GM12865 (cell line): ENCODE data around the gene FKBP10.

Experiments
- DNase-seq: peaks from one replicate; pipeline ENCODE4 v3.0.0; 2010; ENCODE audit warnings: low read depth
- H3K4me3 ChIP-seq: 2 replicates; pipeline ENCODE4 v1.5.1; 2011; ENCODE audit warnings: mild to moderate bottlenecking, low read depth, low read length, control low read depth
- TF ChIP-seq, protein P1 (sequence below): IDR thresholded peaks from 2 replicates; pipeline ENCODE4 v1.5.1; 2011; ENCODE audit warnings: low read length, control low read depth, low read depth, inconsistent platforms; ENCODE audit not compliant: insufficient read depth; ENCODE audit errors: missing control alignments

FKBP10 gene

DNA sequence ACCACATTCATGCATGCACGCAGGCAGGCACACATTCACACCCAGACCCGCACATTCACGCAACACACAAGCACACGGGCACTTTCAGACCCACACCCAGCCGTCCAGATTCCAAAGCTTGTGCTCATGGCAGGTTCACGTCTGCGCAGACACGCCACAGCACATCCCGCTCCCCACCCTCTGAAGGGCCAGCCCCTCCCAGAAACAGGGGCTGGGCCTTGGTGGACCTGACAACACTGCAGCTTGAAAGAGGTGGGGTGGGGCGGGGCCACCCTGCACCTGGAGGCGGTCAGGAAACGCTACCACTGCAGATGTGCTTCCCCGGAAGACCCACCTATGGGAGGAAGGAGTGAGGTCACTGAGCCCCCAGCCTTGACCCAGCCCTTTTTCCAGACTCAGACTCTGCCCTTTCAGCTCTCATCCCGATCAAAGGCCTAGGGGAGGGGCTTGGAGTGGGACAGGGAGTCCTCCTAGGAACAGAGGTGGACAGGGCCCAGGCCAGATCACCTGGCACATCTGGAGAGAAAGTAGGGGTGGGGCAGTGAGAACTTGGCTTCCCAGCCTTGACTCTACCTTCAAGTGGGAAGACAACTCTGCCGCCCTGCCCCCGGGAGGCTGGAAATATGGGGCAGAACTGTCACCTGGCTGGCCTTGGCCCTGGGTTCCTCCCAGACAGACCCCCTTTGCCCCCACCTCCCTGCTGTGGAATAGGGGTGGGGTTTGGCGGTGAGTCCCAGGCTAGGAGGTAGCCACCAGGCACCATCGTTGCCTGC is 12.0 kb upstream of the FKBP10 start:
- DNase-seq = peak; percentile 31
- TF ChIP-seq, protein P1, sequence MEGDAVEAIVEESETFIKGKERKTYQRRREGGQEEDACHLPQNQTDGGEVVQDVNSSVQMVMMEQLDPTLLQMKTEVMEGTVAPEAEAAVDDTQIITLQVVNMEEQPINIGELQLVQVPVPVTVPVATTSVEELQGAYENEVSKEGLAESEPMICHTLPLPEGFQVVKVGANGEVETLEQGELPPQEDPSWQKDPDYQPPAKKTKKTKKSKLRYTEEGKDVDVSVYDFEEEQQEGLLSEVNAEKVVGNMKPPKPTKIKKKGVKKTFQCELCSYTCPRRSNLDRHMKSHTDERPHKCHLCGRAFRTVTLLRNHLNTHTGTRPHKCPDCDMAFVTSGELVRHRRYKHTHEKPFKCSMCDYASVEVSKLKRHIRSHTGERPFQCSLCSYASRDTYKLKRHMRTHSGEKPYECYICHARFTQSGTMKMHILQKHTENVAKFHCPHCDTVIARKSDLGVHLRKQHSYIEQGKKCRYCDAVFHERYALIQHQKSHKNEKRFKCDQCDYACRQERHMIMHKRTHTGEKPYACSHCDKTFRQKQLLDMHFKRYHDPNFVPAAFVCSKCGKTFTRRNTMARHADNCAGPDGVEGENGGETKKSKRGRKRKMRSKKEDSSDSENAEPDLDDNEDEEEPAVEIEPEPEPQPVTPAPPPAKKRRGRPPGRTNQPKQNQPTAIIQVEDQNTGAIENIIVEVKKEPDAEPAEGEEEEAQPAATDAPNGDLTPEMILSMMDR = no peak
- H3K4me3 ChIP-seq = no peak overlapping the region

DNA sequence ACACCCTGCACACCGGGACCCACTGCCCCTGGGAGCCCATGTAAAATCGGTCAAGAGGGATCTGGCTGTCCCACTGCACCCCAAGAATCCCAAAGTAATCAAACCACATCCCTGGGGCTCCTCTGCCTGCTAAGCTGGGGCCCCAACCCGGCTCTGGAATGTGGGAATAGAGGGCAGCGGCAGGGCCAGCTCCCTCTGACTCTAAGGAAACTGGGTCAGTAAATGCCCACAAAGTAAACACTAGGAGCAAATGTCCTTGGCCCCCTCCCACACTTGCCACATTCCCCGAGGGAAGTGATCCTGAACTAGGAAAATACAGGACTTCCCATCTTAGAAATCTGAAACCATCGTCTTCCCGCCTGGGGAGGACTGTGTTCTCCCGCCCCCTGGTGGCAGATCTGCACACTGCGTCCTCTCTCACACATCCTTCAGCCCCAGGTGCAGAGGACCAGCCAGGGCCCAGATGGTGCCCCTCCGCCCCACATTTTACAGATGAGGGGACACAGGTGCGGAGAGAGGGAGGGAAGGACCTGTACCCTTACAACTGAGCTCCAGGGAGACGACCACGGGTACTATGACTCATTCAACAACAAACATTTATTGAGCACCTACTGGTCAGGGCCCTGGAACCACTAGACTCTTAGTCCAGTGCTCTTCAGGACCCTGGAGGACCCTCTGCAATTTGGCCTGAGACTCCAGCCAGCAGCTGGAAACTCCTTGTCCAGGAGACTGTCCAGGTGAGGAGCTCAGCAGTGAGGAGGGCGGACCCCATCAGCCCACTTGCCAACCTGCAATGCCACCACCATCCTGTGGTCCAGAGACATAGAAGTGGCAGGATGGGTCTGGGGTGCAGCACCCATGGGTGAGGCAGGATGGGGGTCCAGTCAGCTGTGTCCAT is 11.2 kb upstream of the FKBP10 start:
- TF ChIP-seq, protein P1 = peak; percentile 98
- H3K4me3 ChIP-seq = no peak overlapping the region
- peak; percentile 78 for DNase-seq

DNA sequence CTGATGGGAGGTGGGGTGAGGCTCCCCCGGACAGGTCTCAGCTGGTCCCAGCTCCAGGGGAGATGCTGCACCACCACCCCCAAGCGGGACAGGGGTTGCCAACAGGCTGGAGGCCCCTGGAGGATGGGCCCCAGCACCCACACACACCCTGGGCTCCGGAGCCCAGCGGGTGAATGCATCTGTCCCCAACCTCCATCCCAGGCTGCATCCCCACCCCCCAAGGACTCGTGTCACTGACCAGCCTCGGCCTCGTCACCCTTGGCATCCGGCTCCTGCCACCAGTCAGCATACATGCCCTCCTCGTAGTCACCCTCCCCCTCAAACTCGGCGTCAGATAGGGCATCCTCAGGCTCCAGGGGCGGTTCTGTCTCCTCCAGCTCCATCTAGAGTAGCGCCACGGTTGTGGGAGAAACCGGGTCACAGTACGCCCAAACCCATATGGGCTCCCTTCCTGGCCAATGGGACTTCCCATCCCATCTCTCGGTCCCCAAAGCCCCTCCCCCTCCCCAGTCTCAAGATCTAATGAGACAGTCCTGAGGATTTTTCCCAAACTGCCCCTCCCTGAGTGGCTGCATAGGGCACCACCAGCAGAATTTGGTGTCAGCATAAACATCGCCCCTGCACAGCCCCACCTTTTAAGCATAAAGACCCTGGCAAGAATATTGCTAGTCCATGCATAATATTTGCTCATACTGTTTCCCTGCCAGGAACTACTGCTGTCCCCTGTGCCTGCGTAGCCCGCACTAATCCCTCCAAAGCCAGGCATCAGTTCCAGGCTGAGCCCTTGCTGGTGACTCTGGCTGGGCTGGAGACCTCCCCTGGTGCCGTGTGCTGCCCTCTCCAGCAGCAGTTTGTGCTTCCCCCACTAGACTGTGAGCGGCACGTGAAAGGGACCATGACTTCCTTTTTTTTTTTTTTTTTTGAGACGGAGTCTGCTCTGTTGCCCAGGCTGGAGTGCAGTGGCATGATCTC is 9.5 kb upstream of the FKBP10 start:
- no peak for DNase-seq
- TF ChIP-seq, protein P1 = no peak
- no peak overlapping the region for H3K4me3 ChIP-seq

DNA sequence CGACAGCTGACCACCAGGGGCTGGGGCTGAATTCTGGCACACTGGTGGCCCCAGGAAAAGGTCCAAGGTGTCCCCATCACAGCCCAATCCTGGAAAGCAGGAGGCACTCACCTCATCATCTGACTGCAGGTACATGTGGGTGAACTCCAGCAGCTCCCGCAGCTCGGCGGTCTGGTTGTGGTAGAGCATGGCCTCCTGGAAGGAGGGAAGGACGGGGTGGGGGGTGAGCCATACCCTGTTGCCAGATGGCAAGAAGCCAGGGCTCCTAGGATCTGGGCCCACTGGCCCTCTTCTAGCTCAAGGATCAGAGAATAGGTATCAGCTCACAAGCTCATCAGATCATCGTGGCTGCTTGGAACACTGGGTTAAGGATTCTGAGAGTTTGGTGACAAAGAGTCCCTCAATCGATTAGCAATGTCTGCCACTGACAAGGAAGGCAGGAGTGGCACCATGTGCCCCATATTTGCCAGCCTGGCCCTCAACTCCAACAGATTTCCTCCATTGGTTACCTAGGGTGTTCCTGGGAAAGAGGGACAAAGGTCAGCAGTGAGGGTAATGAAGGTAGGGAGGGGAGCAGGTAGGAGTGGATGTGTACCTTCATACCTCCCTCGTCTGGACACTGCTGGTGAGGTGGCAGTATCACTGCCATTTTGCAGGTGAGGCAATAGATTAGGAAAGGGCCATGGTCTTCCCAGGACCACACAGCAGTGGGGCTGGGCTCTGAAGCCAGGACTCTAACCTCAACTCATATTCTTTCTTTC is 5.9 kb upstream of the FKBP10 start:
- DNase-seq = no peak
- H3K4me3 ChIP-seq = no peak overlapping the region
- TF ChIP-seq, protein P1 = no peak

DNA sequence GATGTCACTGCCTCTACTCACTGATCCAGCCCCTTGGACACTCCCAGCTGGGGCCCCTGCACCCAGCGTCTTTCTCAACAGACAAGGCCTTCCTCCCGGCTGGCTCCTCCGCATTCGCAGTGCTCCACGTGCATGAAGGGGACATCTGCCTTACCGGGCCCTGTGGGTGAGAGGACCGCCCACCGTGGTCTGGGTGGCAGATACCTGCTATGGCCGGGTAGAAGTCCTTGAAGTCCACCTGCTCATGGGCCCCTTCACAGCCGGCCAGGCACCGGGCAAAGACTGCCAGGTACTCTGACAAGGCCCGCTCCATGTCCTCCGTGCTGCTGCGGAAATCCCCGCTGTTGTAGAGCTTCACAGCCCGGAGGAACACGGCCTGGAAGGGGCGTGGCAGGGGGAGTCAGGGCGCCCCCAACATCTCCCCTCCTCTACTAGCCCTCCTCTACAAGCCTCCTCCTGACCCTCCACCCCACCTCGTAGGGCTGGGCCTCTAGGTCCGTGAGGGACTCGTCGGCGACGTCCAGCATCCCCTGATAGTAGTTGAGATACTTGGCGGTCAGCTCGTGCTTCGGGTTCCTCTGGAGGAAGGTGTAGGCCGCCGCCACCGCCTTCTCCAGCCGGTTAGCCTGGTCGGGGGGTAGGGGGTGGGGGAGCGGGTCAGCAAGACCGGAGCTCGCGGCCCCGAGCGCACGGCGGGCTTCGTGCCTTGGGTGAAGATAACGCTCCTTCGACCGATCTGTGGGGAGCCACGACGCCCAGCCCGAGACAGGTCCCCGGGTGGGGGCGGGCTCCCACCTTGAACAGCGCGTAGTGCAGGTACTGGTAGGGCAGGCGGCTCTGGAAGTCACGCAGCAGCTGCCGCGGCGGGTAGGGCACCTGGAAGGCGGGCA is 1.9 kb upstream of the FKBP10 start:
- peak overlapping the region; percentile 59 for H3K4me3 ChIP-seq
- TF ChIP-seq, protein P1 = no peak
- no peak for DNase-seq
